Kidney epithelial cell (primary cell): Measurements from ENCODE around the gene PXDN. TPM values are rescaled to one million over a fixed set of nuclear protein-coding genes. Genes with fewer than 3 reads are reported as not detected.
"Not testable (repeated sequence)": the region's sequence is repeated elsewhere in the genome, so short reads cannot be mapped to it uniquely, and the experiment has no call there.

Experiments
- DNase-seq: peaks from one replicate; pipeline ENCODE4 v3.0.0-alpha.2; 2010; ENCODE audit warnings: low read depth
- H3K27me3 ChIP-seq: 2 replicates; pipeline ENCODE4 v1.6.0; 2011; ENCODE audit warnings: low read length; ENCODE audit not compliant: control insufficient read depth, insufficient read depth
- H3K36me3 ChIP-seq: 2 replicates; pipeline ENCODE4 v1.5.1; 2011; ENCODE audit warnings: low read length; ENCODE audit not compliant: control insufficient read depth, insufficient read depth
- H3K4me3 ChIP-seq: 2 replicates; pipeline ENCODE4 v1.5.1; 2011; ENCODE audit warnings: low read depth, mild to moderate bottlenecking, control low read depth, low read length
- CTCF ChIP-seq: IDR thresholded peaks from 2 replicates; pipeline ENCODE4 v1.5.1; 2011; ENCODE audit warnings: mild to moderate bottlenecking, moderate library complexity, low read length, control low read depth, inconsistent platforms; ENCODE audit not compliant: insufficient read depth, poor library complexity, severe bottlenecking
- total RNA-seq: library from RNA; depleted of rRNA; stranded (reverse); fragments of >200 nt; gene quantifications from 2 replicates; pipeline ENCODE4 v1.2.3, GENCODE V29; 2015

Gene PXDN
- total RNA-seq, 1 donor from 2014 or later, result 287 TPM

DNA sequence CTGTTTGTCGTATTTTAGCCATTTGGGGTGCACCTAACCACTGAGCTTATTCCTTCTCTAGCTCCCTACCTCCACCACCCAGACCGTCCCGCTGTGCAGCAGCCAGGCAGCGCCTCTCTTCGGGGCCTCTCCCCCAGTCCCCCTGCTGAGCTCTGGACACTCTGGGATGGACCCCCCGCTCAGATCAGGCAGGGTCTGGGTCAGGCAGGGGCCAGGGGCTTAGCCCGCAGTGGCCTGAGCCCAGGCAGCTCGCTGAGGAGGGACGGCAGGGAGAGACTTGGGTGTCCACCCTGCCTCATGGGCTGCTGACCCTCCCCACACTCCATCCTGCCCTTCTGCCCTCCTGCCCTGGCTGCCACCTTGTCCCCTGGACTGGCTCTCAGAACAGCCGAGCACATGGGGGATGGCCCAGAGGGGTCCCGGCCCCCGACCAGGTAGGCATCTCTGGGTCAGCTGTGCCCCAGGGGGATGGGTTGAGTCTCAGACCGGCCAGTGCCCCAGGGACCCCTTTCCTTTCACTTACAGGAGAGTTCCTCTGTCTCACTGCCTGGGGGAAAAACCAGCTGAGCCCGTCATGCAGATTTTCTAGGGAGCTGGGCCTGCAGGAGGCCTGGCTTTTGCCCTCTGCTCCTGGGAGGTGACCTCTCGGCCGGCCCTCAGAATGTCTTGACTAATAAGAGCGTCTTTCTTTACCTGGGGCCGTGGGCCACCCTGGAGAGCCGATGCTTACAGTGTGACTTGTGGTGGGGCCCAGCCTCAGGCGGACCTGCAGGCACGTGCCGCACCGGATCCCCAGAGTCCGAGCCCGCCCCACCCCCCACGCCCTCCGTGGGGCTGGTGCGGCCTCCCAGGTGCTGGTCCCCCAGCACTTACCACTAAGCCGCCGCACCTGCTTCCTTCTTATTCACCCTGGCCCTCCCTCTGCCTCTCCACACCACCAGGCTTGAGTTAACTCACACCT is 22.8 kb upstream of the PXDN start:
- Histone ChIP-seq H3K27me3 (no peaks in the 10 kb centered on the region), H3K36me3 (no peaks in the 10 kb centered on the region), H3K4me3 (no peak overlapping the region)
- no peak for TF ChIP-seq CTCF
- DNase-seq, result no peak

- no peak for DNase-seq
- H3K27me3 ChIP-seq, result no peaks in the 10 kb centered on the region
These were observed 22.1 kb upstream of the PXDN start for GRCh38 chr2:1766425-1766824.

GRCh38 chr2:1765201-1765600 is 20.9 kb upstream of the PXDN start:
- H3K27me3 ChIP-seq, H3K36me3 ChIP-seq, DNase-seq, H3K4me3 ChIP-seq: not testable (repeated sequence)

More at GRCh38 chr2:1766425-1766824, 22.1 kb upstream of the PXDN start:
- H3K36me3 ChIP-seq, result no peaks in the 10 kb centered on the region
- H3K4me3 ChIP-seq, result no peak overlapping the region
- TF ChIP-seq CTCF, result no peak

DNA sequence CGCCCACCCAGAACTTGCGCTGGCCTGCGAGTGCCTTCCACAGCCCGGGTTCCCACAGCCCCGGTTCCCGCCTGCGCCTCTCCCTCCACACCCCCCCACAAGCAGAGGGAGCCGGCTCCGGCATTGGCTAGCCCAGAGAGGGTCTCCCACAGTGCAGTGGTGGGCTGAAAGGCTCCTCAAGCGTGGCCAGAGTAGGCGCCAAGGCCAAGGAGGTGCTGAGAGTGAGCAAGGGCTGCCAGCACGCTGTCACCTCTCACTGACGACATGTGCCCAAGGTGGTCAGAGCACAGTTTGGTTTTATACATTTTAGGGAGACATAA is 15.3 kb upstream of the PXDN start:
- TF ChIP-seq CTCF, result no peak
- no peak for DNase-seq
- Histone ChIP-seq H3K36me3 (no peaks in the 10 kb centered on the region), H3K27me3 (no peaks in the 10 kb centered on the region), H3K4me3 (no peak overlapping the region)

DNA sequence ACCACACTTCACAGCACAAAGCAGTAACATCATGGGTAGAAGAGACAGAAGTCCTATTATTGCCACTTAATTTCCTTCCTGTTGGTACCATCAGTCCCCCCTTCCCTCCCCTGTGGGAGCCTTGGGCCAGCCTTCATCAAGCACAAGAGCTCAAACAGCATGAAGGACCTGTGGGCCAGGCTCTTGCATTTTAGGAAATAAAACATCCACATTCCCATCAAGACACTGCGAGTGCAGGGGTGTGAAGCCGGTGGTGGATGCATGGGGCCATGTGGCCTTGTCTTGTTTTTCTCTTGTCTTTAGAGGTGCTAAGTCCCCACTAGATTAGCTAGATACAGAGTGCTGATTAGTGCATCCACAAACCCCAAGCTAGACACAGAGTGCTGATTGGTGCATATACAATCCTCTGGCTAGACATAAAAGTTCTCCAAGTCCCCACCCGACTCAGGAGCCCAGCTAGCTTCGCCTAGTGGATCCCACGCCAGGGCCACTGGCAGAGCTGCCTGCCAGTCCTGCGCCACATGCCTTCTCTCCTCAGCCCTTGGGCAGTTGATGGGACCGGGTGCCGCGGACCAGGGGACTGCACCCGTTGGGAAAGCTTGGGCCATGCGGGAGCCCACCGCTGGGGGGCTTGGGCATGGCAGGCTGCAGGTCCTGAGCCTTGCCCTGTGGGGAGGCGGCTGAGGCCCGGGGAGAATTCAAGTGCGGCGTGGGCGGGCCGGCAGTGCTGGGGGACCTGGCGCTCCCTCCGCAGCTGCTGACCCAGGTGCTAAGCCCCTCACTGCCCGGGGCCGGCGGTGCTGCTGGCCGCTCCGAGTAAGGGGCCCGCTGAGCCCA is 14.7 kb upstream of the PXDN start:
- DNase-seq, result no peak

More for the DNA sequence above, 14.7 kb upstream of the PXDN start:
- no peaks in the 10 kb centered on the region for H3K36me3 ChIP-seq
- H3K4me3 ChIP-seq, result no peak overlapping the region
- no peak for TF ChIP-seq CTCF
- H3K27me3 ChIP-seq, result no peaks in the 10 kb centered on the region
